HepG2 (cell line): Measurements from ENCODE around the gene SPTB. TPM values are rescaled to one million over a fixed set of nuclear protein-coding genes. Genes with fewer than 3 reads are reported as not detected.

Experiments used
- AGO2 ChIP-seq: fragments of 200-400 bp; formaldehyde crosslinking; optimal IDR thresholded peaks from 2 replicates; pipeline ENCODE3; 2017; ENCODE audit warnings: mild to moderate bottlenecking, low read depth, low read length, moderate library complexity
- BRD4 ChIP-seq: sonication (generic); formaldehyde crosslinking; IDR thresholded peaks from 2 replicates; pipeline ENCODE4 v1.4.0; 2020; ENCODE audit warnings: missing genetic modification reagents
- CAMTA2 ChIP-seq: sonication (generic); formaldehyde crosslinking; IDR thresholded peaks from 2 replicates; pipeline ENCODE4 v1.4.0; 2020; ENCODE audit warnings: mild to moderate bottlenecking, missing genetic modification reagents, borderline replicate concordance
- CBX5 ChIP-seq: sonication (generic); formaldehyde crosslinking; IDR thresholded peaks from 2 replicates; pipeline ENCODE4 v1.4.0; 2020; ENCODE audit warnings: missing genetic modification reagents, borderline replicate concordance
- CSRNP1 ChIP-seq: sonication (generic); formaldehyde crosslinking; IDR thresholded peaks from 2 replicates; pipeline ENCODE4 v1.8.1; 2023; ENCODE audit warnings: mild to moderate bottlenecking, missing genetic modification reagents
- FOXA1 ChIP-seq, 2 experiments: fragments of 450-650 bp in 1 of 2; sonication (generic) in 1 of 2; formaldehyde crosslinking in 1 of 2; IDR thresholded peaks; 2 replicates each; pipeline versions ENCODE4 v1.4.0 to v1.6.1; 2016 to 2020; ENCODE audit warnings: missing genetic modification reagents in 1 of 2
- GFI1 ChIP-seq: sonication (generic); formaldehyde crosslinking; IDR thresholded peaks from 2 replicates; pipeline ENCODE4 v1.5.0; 2020; ENCODE audit warnings: missing genetic modification reagents, mild to moderate bottlenecking, borderline replicate concordance
- IRF9 ChIP-seq: sonication (generic); formaldehyde crosslinking; IDR thresholded peaks from 2 replicates; pipeline ENCODE4 v1.8.0; 2022; ENCODE audit warnings: missing genetic modification reagents, mild to moderate bottlenecking, borderline replicate concordance
- JDP2 ChIP-seq: sonication (generic); formaldehyde crosslinking; IDR thresholded peaks from 2 replicates; pipeline ENCODE4 v1.8.1; 2022; ENCODE audit warnings: missing genetic modification reagents, borderline replicate concordance
- KLF6 ChIP-seq: IDR thresholded peaks from 2 replicates; pipeline ENCODE4 v1.8.0; 2016; ENCODE audit warnings: missing biosample characterization, missing genetic modification reagents
- LCORL ChIP-seq, 2 experiments: fragments of 450-650 bp in 1 of 2; sonication (generic) in 1 of 2; formaldehyde crosslinking in 1 of 2; IDR thresholded peaks; 2 replicates each; pipeline versions ENCODE4 v1.5.0 to v1.6.1; 2017 to 2020; ENCODE audit warnings: antibody characterized with exemption in 1 of 2, missing genetic modification reagents in 1 of 2
- NAIF1 ChIP-seq: sonication (generic); formaldehyde crosslinking; IDR thresholded peaks from 2 replicates; pipeline ENCODE4 v1.5.0; 2020; ENCODE audit warnings: mild to moderate bottlenecking, missing genetic modification reagents, borderline replicate concordance
- NKX3-1 ChIP-seq: sonication (generic); formaldehyde crosslinking; IDR thresholded peaks from 2 replicates; pipeline ENCODE4 v1.5.0; 2020; ENCODE audit warnings: missing genetic modification reagents
- SCMH1 ChIP-seq: sonication (generic); formaldehyde crosslinking; IDR thresholded peaks from 2 replicates; pipeline ENCODE4 v1.9.0; 2021; ENCODE audit warnings: missing genetic modification reagents, mild to moderate bottlenecking, borderline replicate concordance
- SP5 ChIP-seq: IDR thresholded peaks from 2 replicates; pipeline ENCODE4 v1.6.1; 2016; ENCODE audit warnings: low read depth, borderline replicate concordance
- TBX2 ChIP-seq: sonication (generic); formaldehyde crosslinking; IDR thresholded peaks from 2 replicates; pipeline ENCODE4 v1.5.0; 2020; ENCODE audit warnings: missing genetic modification reagents, mild to moderate bottlenecking, borderline replicate concordance
- TP53 ChIP-seq: sonication (generic); formaldehyde crosslinking; conservative IDR thresholded peaks from 2 replicates; pipeline ENCODE4 v1.4.0; 2020; ENCODE audit warnings: missing genetic modification reagents
- USF2 ChIP-seq, 2 experiments: sonication (generic) in 1 of 2; formaldehyde crosslinking in 1 of 2; IDR thresholded peaks; 2 replicates each; pipeline versions ENCODE4 v1.5.1 to v1.6.1; 2011 to 2020; ENCODE audit warnings: borderline replicate concordance in 1 of 2, low read depth in 1 of 2, low read length in 1 of 2, mild to moderate bottlenecking in 1 of 2, missing genetic modification reagents in 1 of 2, moderate library complexity in 1 of 2
- ZNF234 ChIP-seq: sonication (generic); formaldehyde crosslinking; conservative IDR thresholded peaks from 2 replicates; pipeline ENCODE4 v1.5.1; 2020; ENCODE audit warnings: mild to moderate bottlenecking, missing genetic modification reagents
- ZNF3 ChIP-seq: IDR thresholded peaks from 2 replicates; pipeline ENCODE4 v1.7.0; 2017; ENCODE audit warnings: inconsistent platforms
- ZNF430 ChIP-seq: sonication (generic); formaldehyde crosslinking; IDR thresholded peaks from 2 replicates; pipeline ENCODE4 v1.9.0; 2021; ENCODE audit warnings: mild to moderate bottlenecking, missing genetic modification reagents
- ZNF724P ChIP-seq: sonication (generic); formaldehyde crosslinking; IDR thresholded peaks from 2 replicates; pipeline ENCODE4 v1.8.0; 2022; ENCODE audit warnings: missing genetic modification reagents, borderline replicate concordance
- ZNF761 ChIP-seq: sonication (generic); formaldehyde crosslinking; conservative IDR thresholded peaks from 2 replicates; pipeline ENCODE4 v1.4.0; 2020; ENCODE audit warnings: mild to moderate bottlenecking, missing genetic modification reagents
- ZNF883 ChIP-seq: sonication (generic); formaldehyde crosslinking; IDR thresholded peaks from 2 replicates; pipeline ENCODE4 v1.5.1; 2020; ENCODE audit warnings: mild to moderate bottlenecking, missing genetic modification reagents; ENCODE audit errors: not compliant biosample characterization
- polyA plus RNA-seq, 8 experiments: library from polyadenylated mRNA; depleted of rRNA in 3 of 8; stranded (reverse) in 7 of 8; unstranded in 1 of 8; fragments of >200 nt; fragmentation: Illumina TruSeq in 4 of 8; extraction: Trizol in 4 of 8; gene quantifications; 2 replicates each; pipeline versions ENCODE4 v1.2.1 to v1.2.3, GENCODE V29; 2011 to 2016; ENCODE audit warnings: low read depth in 4 of 8, missing spikeins in 1 of 8, mixed read lengths in 1 of 8; ENCODE audit not compliant: insufficient read depth in 1 of 8
- total RNA-seq, 5 experiments: library from RNA; depleted of rRNA; stranded (reverse); fragments of >200 nt; fragmentation: Illumina TruSeq; extraction: Trizol; gene quantifications; 2 replicates each; pipeline ENCODE4 v1.2.3, GENCODE V29; 2016; ENCODE audit warnings: low read depth in 1 of 5

Gene SPTB
- total and polyA plus RNA-seq, 2 of the 13 experiments (the other 11 are each of a cell fraction or from before 2014, with no cell fraction given): 0.01 to 0.02 TPM

GRCh38 chr14:64704143-64704742, 175.5 kb downstream of the SPTB start, which contains the start of gene PLEKHG3 (continued):
- TF ChIP-seq NAIF1 (peak; percentile 44; the same call in 1 of the 2 replicates), ZNF430 (CRISPR knock-in tag) (peak; percentile 41; the same call in 1 of the 2 replicates), ZNF234 (CRISPR knock-in tag) (0 out of 2 replicates have a peak, but pooled peaks have one; percentile 36), ZNF883 (peak; percentile 22), JDP2 (no peak; the same call in 1 of the 2 replicates), IRF9 (CRISPR knock-in tag) (0 out of 2 replicates have a peak, but pooled peaks have one; percentile 40), CAMTA2 (CRISPR knock-in tag) (0 out of 2 replicates have a peak, but pooled peaks have one; percentile 27), TBX2 (CRISPR knock-in tag) (peak; percentile 65), USF2 (IDR thresholded peaks at IDR 0.05; ENCODE audit: low read depth, low read length) (no peak), USF2 (CRISPR knock-in tag; IDR thresholded peaks at IDR 0.05; ENCODE audit: borderline replicate concordance) (peak; percentile 30; the same call in 1 of the 2 replicates), GFI1 (peak; percentile 73; the same call in 1 of the 2 replicates), NKX3-1 (peak; percentile 20; the same call in 1 of the 2 replicates), CSRNP1 (CRISPR knock-in tag) (0 out of 2 replicates have a peak, but pooled peaks have one; percentile 67), KLF6 (0 out of 2 replicates have a peak, but pooled peaks have one; percentile 34), CBX5 (peak; percentile 29; the same call in 1 of the 2 replicates), ZNF3 (CRISPR knock-in tag) (no peak), AGO2 (peak; percentile 70), ZNF761 (CRISPR knock-in tag) (no peak; the same call in 1 of the 2 replicates), SP5 (CRISPR knock-in tag) (0 out of 2 replicates have a peak, but pooled peaks have one; percentile 38), TP53 (CRISPR knock-in tag) (0 out of 2 replicates have a peak, but pooled peaks have one; percentile 20), FOXA1 (IDR thresholded peaks at IDR 0.05) (no peak), FOXA1 (CRISPR knock-in tag; IDR thresholded peaks at IDR 0.05) (peak; percentile 3; the same call in 1 of the 2 replicates), BRD4 (0 out of 2 replicates have a peak, but pooled peaks have one; percentile 50), ZNF724P (CRISPR knock-in tag) (0 out of 2 replicates have a peak, but pooled peaks have one; percentile 35), LCORL (IDR thresholded peaks at IDR 0.05) (no peak), LCORL (CRISPR knock-in tag; IDR thresholded peaks at IDR 0.05) (peak; percentile 61), SCMH1 (CRISPR knock-in tag) (no peak)
